ENCODE results near the gene AOC3.

GRCh38 chr17:42821176-42821575 is 29.8 kb upstream of the AOC3 start:
- no peak for TF ChIP-seq USF2 (IDR thresholded peaks at IDR 0.05)
- TF ChIP-seq CEBPB (IDR thresholded peaks at IDR 0.05) = no peak
- no peak for TF ChIP-seq CTCF (IDR thresholded peaks at IDR 0.05)
- TF ChIP-seq, protein P1, sequence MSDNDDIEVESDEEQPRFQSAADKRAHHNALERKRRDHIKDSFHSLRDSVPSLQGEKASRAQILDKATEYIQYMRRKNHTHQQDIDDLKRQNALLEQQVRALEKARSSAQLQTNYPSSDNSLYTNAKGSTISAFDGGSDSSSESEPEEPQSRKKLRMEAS (IDR thresholded peaks at IDR 0.05) = no peak
- TF ChIP-seq POLR2A (IDR thresholded peaks at IDR 0.05; ENCODE audit: low read length) = no peak
- no peak for TF ChIP-seq HOXA7 (CRISPR knock-in tag; IDR thresholded peaks at IDR 0.05)
- TF ChIP-seq SMC3 (IDR thresholded peaks at IDR 0.05) = no peak
- TF ChIP-seq KDM1A (IDR thresholded peaks at IDR 0.05; ENCODE audit: low read depth) = no peak
- no peak for TF ChIP-seq RCOR1 (IDR thresholded peaks at IDR 0.05; ENCODE audit: low read depth, low read length)
- no peak for TF ChIP-seq RAD21 (conservative IDR thresholded peaks at IDR 0.05 in 1 of 2, IDR thresholded peaks at IDR 0.05 in 1 of 2)
- no peak for TF ChIP-seq EHF (CRISPR knock-in tag; IDR thresholded peaks at IDR 0.05)
- no peak for TF ChIP-seq JUN (IDR thresholded peaks at IDR 0.05)
- no peak for TF ChIP-seq EHMT2 (IDR thresholded peaks at IDR 0.05; ENCODE audit: low read depth)
- TF ChIP-seq, protein P2, sequence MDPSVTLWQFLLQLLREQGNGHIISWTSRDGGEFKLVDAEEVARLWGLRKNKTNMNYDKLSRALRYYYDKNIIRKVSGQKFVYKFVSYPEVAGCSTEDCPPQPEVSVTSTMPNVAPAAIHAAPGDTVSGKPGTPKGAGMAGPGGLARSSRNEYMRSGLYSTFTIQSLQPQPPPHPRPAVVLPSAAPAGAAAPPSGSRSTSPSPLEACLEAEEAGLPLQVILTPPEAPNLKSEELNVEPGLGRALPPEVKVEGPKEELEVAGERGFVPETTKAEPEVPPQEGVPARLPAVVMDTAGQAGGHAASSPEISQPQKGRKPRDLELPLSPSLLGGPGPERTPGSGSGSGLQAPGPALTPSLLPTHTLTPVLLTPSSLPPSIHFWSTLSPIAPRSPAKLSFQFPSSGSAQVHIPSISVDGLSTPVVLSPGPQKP (IDR thresholded peaks at IDR 0.05; ENCODE audit: low read depth, low read length) = no peak
